Measurements from ENCODE around the gene RYR2.

Gene RYR2

DNA sequence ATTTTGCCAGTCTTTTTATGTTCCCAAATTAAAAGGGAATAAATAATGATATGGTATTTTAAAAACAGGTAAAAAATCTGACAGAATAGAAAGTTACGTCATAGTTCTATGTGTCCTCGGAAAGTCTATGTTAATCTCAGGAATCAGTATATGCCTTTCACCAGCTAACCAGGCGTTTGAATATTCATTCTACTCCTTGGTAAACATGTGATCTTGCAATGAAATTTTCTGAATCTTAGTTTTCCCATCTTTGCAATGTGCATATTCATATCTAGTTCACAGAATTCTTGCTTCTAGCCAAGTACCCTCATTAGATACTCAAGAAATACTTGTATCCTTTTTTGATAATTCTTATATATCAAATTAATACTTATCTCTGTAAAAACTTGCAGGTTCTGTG is 669.3 kb downstream of the RYR2 start:
- H3K23ac ChIP-seq (ENCODE audit: low read length), result no peak overlapping the region
- no peak for DNase-seq
- no peak overlapping the region for H3K18ac ChIP-seq (ENCODE audit: low read length)
- H2BK12ac ChIP-seq (ENCODE audit: low read length), result no peak overlapping the region
- no peak overlapping the region for H2BK5ac ChIP-seq (ENCODE audit: low read depth, low read length, poor library complexity)
- H3K79me1 ChIP-seq (ENCODE audit: low read length), result no peaks in the 10 kb centered on the region
- no peak overlapping the region for H4K8ac ChIP-seq (ENCODE audit: low read depth, low read length)
- H3K9ac ChIP-seq (ENCODE audit: low read length), result no peak overlapping the region
- no peak overlapping the region for H3K4me3 ChIP-seq (ENCODE audit: low read depth, low read length)
- no peak overlapping the region for H3K14ac ChIP-seq (ENCODE audit: low read length)
- no peak overlapping the region for H3K27ac ChIP-seq (ENCODE audit: low read depth, low read length)
- no peak overlapping the region for H2AFZ ChIP-seq (ENCODE audit: insufficient read depth, low read length, poor library complexity)
- no peak overlapping the region for H3K4me2 ChIP-seq (ENCODE audit: low read length)
- no peak overlapping the region for H4K12ac ChIP-seq (ENCODE audit: low read depth, low read length)
- no peak overlapping the region for H2AK5ac ChIP-seq (ENCODE audit: low read length)
- H3K9me3 ChIP-seq (ENCODE audit: insufficient read depth, low read depth, low read length), result no peaks in the 10 kb centered on the region
- no peak overlapping the region for H4K91ac ChIP-seq (ENCODE audit: low read depth, low read length)
- H3K36me3 ChIP-seq (ENCODE audit: control insufficient read depth in 1 of 2, insufficient read depth in 2 of 2, low read length in 2 of 2), result no peaks in the 10 kb centered on the region
- H3K4me1 ChIP-seq (ENCODE audit: control insufficient read depth in 1 of 2, insufficient read depth in 2 of 2, low read length in 2 of 2), result peaks cover 0 to 4% of the 10 kb centered on the region in 2 experiments
- H3K27me3 ChIP-seq (ENCODE audit: insufficient read depth, low read length), result no peaks in the 10 kb centered on the region
- no CpG with 5 or more reads among the region's 3 CpGs for WGBS (ENCODE audit: extremely low coverage, insufficient coverage, insufficient read length)
- H3K79me2 ChIP-seq (ENCODE audit: control insufficient read depth, insufficient read depth, low read length, poor library complexity), result no peaks in the 10 kb centered on the region
- no peak overlapping the region for H2BK120ac ChIP-seq (ENCODE audit: insufficient read depth, low read length, poor library complexity)
- H3K4ac ChIP-seq (ENCODE audit: low read depth, low read length), result no peak overlapping the region

DNA sequence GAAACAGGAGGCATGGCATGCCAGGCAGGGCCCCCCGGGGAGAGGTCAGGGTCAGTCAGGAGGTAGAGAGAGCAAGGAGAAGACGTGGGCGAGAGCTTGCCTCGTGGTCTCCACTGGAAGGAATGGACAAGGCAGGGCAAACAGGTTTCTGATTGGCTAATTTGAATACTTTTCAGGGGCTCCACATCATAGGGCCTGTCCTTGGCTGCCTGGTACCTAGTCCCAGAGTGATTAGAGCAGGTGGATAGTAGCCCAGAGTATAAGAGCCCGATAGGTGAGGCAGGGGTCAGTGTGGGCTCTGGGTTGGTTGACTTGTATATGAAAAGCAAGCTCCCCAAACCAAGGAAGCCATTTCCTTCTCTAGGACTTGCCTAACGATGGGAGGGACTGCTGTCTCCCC is 670.1 kb downstream of the RYR2 start:
- no peak overlapping the region for H2BK5ac ChIP-seq (ENCODE audit: low read depth, low read length, poor library complexity)
- H2AFZ ChIP-seq (ENCODE audit: insufficient read depth, low read length, poor library complexity), result no peak overlapping the region
- H3K4ac ChIP-seq (ENCODE audit: low read depth, low read length), result no peak overlapping the region
- H3K4me3 ChIP-seq (ENCODE audit: low read depth, low read length), result no peak overlapping the region
- WGBS (ENCODE audit: extremely low coverage, insufficient coverage, insufficient read length), result no CpG with 5 or more reads among the region's 6 CpGs
- H3K27ac ChIP-seq (ENCODE audit: low read depth, low read length), result no peak overlapping the region
- no peak overlapping the region for H2BK12ac ChIP-seq (ENCODE audit: low read length)
- DNase-seq, result no peak
- H3K36me3 ChIP-seq (ENCODE audit: control insufficient read depth in 1 of 2, insufficient read depth in 2 of 2, low read length in 2 of 2), result no peaks in the 10 kb centered on the region
- H3K79me1 ChIP-seq (ENCODE audit: low read length), result no peaks in the 10 kb centered on the region
- H3K9ac ChIP-seq (ENCODE audit: low read length), result no peak overlapping the region
- H4K91ac ChIP-seq (ENCODE audit: low read depth, low read length), result no peak overlapping the region
- H4K12ac ChIP-seq (ENCODE audit: low read depth, low read length), result no peak overlapping the region
- H3K27me3 ChIP-seq (ENCODE audit: insufficient read depth, low read length), result no peaks in the 10 kb centered on the region
- no peak overlapping the region for H3K23ac ChIP-seq (ENCODE audit: low read length)
- peaks cover 0 to 4% of the 10 kb centered on the region in 2 experiments for H3K4me1 ChIP-seq (ENCODE audit: control insufficient read depth in 1 of 2, insufficient read depth in 2 of 2, low read length in 2 of 2)
- H2AK5ac ChIP-seq (ENCODE audit: low read length), result no peak overlapping the region
- H3K79me2 ChIP-seq (ENCODE audit: control insufficient read depth, insufficient read depth, low read length, poor library complexity), result no peaks in the 10 kb centered on the region
- no peak overlapping the region for H3K4me2 ChIP-seq (ENCODE audit: low read length)
- H3K9me3 ChIP-seq (ENCODE audit: insufficient read depth, low read depth, low read length), result no peaks in the 10 kb centered on the region
- no peak overlapping the region for H3K18ac ChIP-seq (ENCODE audit: low read length)
- no peak overlapping the region for H4K8ac ChIP-seq (ENCODE audit: low read depth, low read length)
- no peak overlapping the region for H2BK120ac ChIP-seq (ENCODE audit: insufficient read depth, low read length, poor library complexity)
- H3K14ac ChIP-seq (ENCODE audit: low read length), result no peak overlapping the region

DNA sequence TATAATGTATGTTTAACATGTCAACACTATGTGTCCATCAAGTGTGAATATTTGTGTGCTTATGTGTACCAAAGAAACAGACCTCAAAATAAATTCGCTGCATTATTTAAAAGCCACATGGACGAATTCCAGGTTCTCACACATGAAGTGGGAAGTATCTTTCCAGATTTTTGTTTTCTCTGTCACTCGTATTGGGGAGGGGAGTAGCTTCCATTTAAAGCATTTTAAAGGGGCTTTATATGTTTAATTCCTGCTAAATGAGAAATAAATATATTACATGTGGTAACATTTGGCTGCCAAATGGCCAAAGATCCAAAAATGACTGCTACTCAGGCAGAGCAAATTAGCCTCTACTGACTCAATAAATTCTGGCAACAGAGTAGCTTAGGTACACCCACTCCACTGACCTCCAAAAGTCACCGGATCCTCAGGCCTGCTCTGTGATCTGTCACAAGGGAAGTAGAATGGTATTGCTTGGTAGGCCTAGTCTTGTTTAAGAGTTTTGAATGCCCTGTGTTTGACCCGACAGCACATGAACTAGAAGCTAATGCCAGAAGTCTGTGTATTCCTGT is 670.7 kb downstream of the RYR2 start:
- no peak overlapping the region for H3K14ac ChIP-seq (ENCODE audit: low read length)
- H3K27me3 ChIP-seq (ENCODE audit: insufficient read depth, low read length), result no peaks in the 10 kb centered on the region
- no peak overlapping the region for H2AFZ ChIP-seq (ENCODE audit: insufficient read depth, low read length, poor library complexity)
- DNase-seq, result no peak
- no peaks in the 10 kb centered on the region for H3K9me3 ChIP-seq (ENCODE audit: insufficient read depth, low read depth, low read length)
- H2BK120ac ChIP-seq (ENCODE audit: insufficient read depth, low read length, poor library complexity), result no peak overlapping the region
- H3K79me1 ChIP-seq (ENCODE audit: low read length), result no peaks in the 10 kb centered on the region
- H2BK5ac ChIP-seq (ENCODE audit: low read depth, low read length, poor library complexity), result no peak overlapping the region
- H3K4me1 ChIP-seq (ENCODE audit: control insufficient read depth in 1 of 2, insufficient read depth in 2 of 2, low read length in 2 of 2), result peaks cover 0 to 4% of the 10 kb centered on the region in 2 experiments
- no peak overlapping the region for H3K4me3 ChIP-seq (ENCODE audit: low read depth, low read length)
- H4K8ac ChIP-seq (ENCODE audit: low read depth, low read length), result no peak overlapping the region
- no peak overlapping the region for H2AK5ac ChIP-seq (ENCODE audit: low read length)
- no peak overlapping the region for H4K12ac ChIP-seq (ENCODE audit: low read depth, low read length)
- no peak overlapping the region for H3K4me2 ChIP-seq (ENCODE audit: low read length)
- no peak overlapping the region for H3K4ac ChIP-seq (ENCODE audit: low read depth, low read length)
- no peak overlapping the region for H3K18ac ChIP-seq (ENCODE audit: low read length)
- no peak overlapping the region for H3K27ac ChIP-seq (ENCODE audit: low read depth, low read length)
- H4K91ac ChIP-seq (ENCODE audit: low read depth, low read length), result no peak overlapping the region
- no peak overlapping the region for H3K9ac ChIP-seq (ENCODE audit: low read length)
- no peaks in the 10 kb centered on the region for H3K36me3 ChIP-seq (ENCODE audit: control insufficient read depth in 1 of 2, insufficient read depth in 2 of 2, low read length in 2 of 2)
- no peak overlapping the region for H2BK12ac ChIP-seq (ENCODE audit: low read length)
- no peak overlapping the region for H3K23ac ChIP-seq (ENCODE audit: low read length)
- no peaks in the 10 kb centered on the region for H3K79me2 ChIP-seq (ENCODE audit: control insufficient read depth, insufficient read depth, low read length, poor library complexity)
- no CpG with 5 or more reads among the region's 5 CpGs for WGBS (ENCODE audit: extremely low coverage, insufficient coverage, insufficient read length)

DNA sequence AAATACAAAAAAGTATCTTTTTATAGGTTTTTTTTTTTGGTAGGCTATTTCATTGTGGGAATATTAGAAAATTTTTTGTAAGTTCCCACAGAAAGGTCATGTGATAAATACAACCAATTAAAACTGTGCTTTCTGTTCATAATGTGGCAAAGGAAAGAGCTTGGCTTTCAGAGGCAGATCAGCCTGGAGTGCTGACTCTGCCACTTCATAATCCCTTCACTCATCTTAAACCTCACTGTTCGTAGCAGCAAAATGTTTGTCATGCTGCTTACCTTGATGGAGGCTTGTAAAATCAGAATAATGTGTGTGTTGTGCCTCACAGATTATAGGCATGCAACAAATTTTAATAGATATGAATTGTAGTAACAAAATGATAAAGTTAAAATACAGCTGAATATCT is 671.9 kb downstream of the RYR2 start:
- Histone ChIP-seq H2BK5ac (ENCODE audit: low read depth, low read length, poor library complexity) (no peak overlapping the region), H3K4me2 (ENCODE audit: low read length) (no peak overlapping the region), H3K9me3 (ENCODE audit: insufficient read depth, low read depth, low read length) (no peaks in the 10 kb centered on the region), H3K36me3 (ENCODE audit: control insufficient read depth in 1 of 2, insufficient read depth in 2 of 2, low read length in 2 of 2) (no peaks in the 10 kb centered on the region), H4K12ac (ENCODE audit: low read depth, low read length) (no peak overlapping the region), H2AK5ac (ENCODE audit: low read length) (no peak overlapping the region), H3K79me1 (ENCODE audit: low read length) (no peaks in the 10 kb centered on the region), H3K9ac (ENCODE audit: low read length) (no peak overlapping the region), H4K91ac (ENCODE audit: low read depth, low read length) (no peak overlapping the region), H2AFZ (ENCODE audit: insufficient read depth, low read length, poor library complexity) (no peak overlapping the region), H3K14ac (ENCODE audit: low read length) (no peak overlapping the region), H3K23ac (ENCODE audit: low read length) (no peak overlapping the region), H3K4me1 (ENCODE audit: control insufficient read depth in 1 of 2, insufficient read depth in 2 of 2, low read length in 2 of 2) (peaks cover 0 to 4% of the 10 kb centered on the region in 2 experiments), H3K79me2 (ENCODE audit: control insufficient read depth, insufficient read depth, low read length, poor library complexity) (no peaks in the 10 kb centered on the region), H3K4ac (ENCODE audit: low read depth, low read length) (no peak overlapping the region), H4K8ac (ENCODE audit: low read depth, low read length) (no peak overlapping the region), H3K27ac (ENCODE audit: low read depth, low read length) (no peak overlapping the region), H3K18ac (ENCODE audit: low read length) (no peak overlapping the region), H2BK12ac (ENCODE audit: low read length) (no peak overlapping the region), H3K27me3 (ENCODE audit: insufficient read depth, low read length) (no peaks in the 10 kb centered on the region), H3K4me3 (ENCODE audit: low read depth, low read length) (no peak overlapping the region), H2BK120ac (ENCODE audit: insufficient read depth, low read length, poor library complexity) (no peak overlapping the region)
- no CpG with 5 or more reads among the region's 1 CpG for WGBS (ENCODE audit: extremely low coverage, insufficient coverage, insufficient read length)
- DNase-seq, result no peak
